ENCODE data around the gene OXSM. TPM values are rescaled to one million over a fixed set of nuclear protein-coding genes. Genes with fewer than 3 reads are reported as not detected.

The OXSM gene
- total RNA-seq, 1 experiment from 2014 or later = 11.1 TPM

- no peaks in the 10 kb centered on the region for H3K36me3 Mint-ChIP-seq (ENCODE audit: insufficient read depth, unreplicated experiment)
- no peaks in the 10 kb centered on the region for H3K9me3 ChIP-seq
- H3K4me1 ChIP-seq = no peaks in the 10 kb centered on the region
- no peak overlapping the region for H3K4me3 Mint-ChIP-seq (ENCODE audit: unreplicated experiment)
- no peaks in the 10 kb centered on the region for H3K9me3 Mint-ChIP-seq (ENCODE audit: unreplicated experiment)
- intact Hi-C loops (cut with micrococcal nuclease; ENCODE audit: unreplicated experiment) = no loop called here
- no peak for TF ChIP-seq CTCF (IDR thresholded peaks at IDR 0.05; ENCODE audit: insufficient read depth in 1 of 2, low read depth in 1 of 2, low read length in 1 of 2, severe bottlenecking in 1 of 2, unreplicated experiment in 1 of 2)
- no peak overlapping the region for H3K27ac Mint-ChIP-seq (ENCODE audit: unreplicated experiment)
- peaks cover 2% of the 10 kb centered on the region for H3K27me3 Mint-ChIP-seq (ENCODE audit: insufficient read depth, unreplicated experiment)
- no TSS peak for BruUV-seq (replicated peaks)
- no peaks in the 10 kb centered on the region; the same call in 1 of the 2 replicates for H3K27me3 ChIP-seq (replicated peaks; ENCODE audit: control insufficient read depth, insufficient read depth, low read length)
- DNase-seq = no peak
- H3K4me3 ChIP-seq (ENCODE audit: low read depth, low read length) = no peak overlapping the region
- no peaks in the 10 kb centered on the region for H3K36me3 ChIP-seq (ENCODE audit: control insufficient read depth, insufficient read depth, low read length)
- CTCF ChIA-PET = no interaction called here
- POLR2A ChIA-PET = no interaction called here
- H3K4me1 Mint-ChIP-seq (ENCODE audit: low read depth, unreplicated experiment) = no peaks in the 10 kb centered on the region
Observed at GRCh38 chr3:25826510-25826909, 36.6 kb downstream of the OXSM start.

- DNase-seq = no peak
- no peaks in the 10 kb centered on the region; the same call in 1 of the 2 replicates for H3K27me3 ChIP-seq (replicated peaks; ENCODE audit: control insufficient read depth, insufficient read depth, low read length)
- TF ChIP-seq CTCF (IDR thresholded peaks at IDR 0.05; ENCODE audit: insufficient read depth in 1 of 2, low read depth in 1 of 2, low read length in 1 of 2, severe bottlenecking in 1 of 2, unreplicated experiment in 1 of 2) = no peak
- Mint-ChIP-seq H3K36me3 (ENCODE audit: insufficient read depth, unreplicated experiment) (no peaks in the 10 kb centered on the region), H3K27ac (ENCODE audit: unreplicated experiment) (no peak overlapping the region), H3K27me3 (ENCODE audit: insufficient read depth, unreplicated experiment) (peaks cover 2% of the 10 kb centered on the region), H3K4me1 (ENCODE audit: low read depth, unreplicated experiment) (no peaks in the 10 kb centered on the region), H3K4me3 (ENCODE audit: unreplicated experiment) (no peak overlapping the region), H3K9me3 (ENCODE audit: unreplicated experiment) (no peaks in the 10 kb centered on the region)
- BruUV-seq (replicated peaks) = no TSS peak
- H3K4me1 ChIP-seq = no peaks in the 10 kb centered on the region
- no peak overlapping the region for H3K4me3 ChIP-seq (ENCODE audit: low read depth, low read length)
- H3K9me3 ChIP-seq = no peaks in the 10 kb centered on the region
- ChIA-PET CTCF (no interaction called here), POLR2A (no interaction called here)
- intact Hi-C loops (cut with micrococcal nuclease; ENCODE audit: unreplicated experiment) = loop anchor here (1.0 to 5.0 kb wide), 2 partner anchors 168 to 182 kb away; partner anchors contain the start of gene TOP2B
- no peaks in the 10 kb centered on the region for H3K36me3 ChIP-seq (ENCODE audit: control insufficient read depth, insufficient read depth, low read length)
Observed at GRCh38 chr3:25830373-25831280, 40.7 kb downstream of the OXSM start.

GRCh38 chr3:25831578-25831977 lies 41.7 kb downstream of the OXSM start:
- Mint-ChIP-seq H3K36me3 (ENCODE audit: insufficient read depth, unreplicated experiment) (no peaks in the 10 kb centered on the region), H3K4me3 (ENCODE audit: unreplicated experiment) (no peak overlapping the region), H3K27ac (ENCODE audit: unreplicated experiment) (no peak overlapping the region), H3K9me3 (ENCODE audit: unreplicated experiment) (no peaks in the 10 kb centered on the region), H3K4me1 (ENCODE audit: low read depth, unreplicated experiment) (no peaks in the 10 kb centered on the region), H3K27me3 (ENCODE audit: insufficient read depth, unreplicated experiment) (peaks cover 3% of the 10 kb centered on the region)
- H3K4me3 ChIP-seq (ENCODE audit: low read depth, low read length) = no peak overlapping the region
- intact Hi-C loops (cut with micrococcal nuclease; ENCODE audit: unreplicated experiment) = loop anchor here (1.0 to 5.0 kb wide), 2 partner anchors 169 to 183 kb away; partner anchors contain the start of gene TOP2B
- no peak for TF ChIP-seq CTCF (IDR thresholded peaks at IDR 0.05; ENCODE audit: insufficient read depth in 1 of 2, low read depth in 1 of 2, low read length in 1 of 2, severe bottlenecking in 1 of 2, unreplicated experiment in 1 of 2)
- no TSS peak for BruUV-seq (replicated peaks)
- POLR2A ChIA-PET = no interaction called here
- H3K9me3 ChIP-seq = no peaks in the 10 kb centered on the region
- CTCF ChIA-PET = no interaction called here
- no peak for DNase-seq
- no peaks in the 10 kb centered on the region for H3K4me1 ChIP-seq
- no peaks in the 10 kb centered on the region; the same call in 1 of the 2 replicates for H3K27me3 ChIP-seq (replicated peaks; ENCODE audit: control insufficient read depth, insufficient read depth, low read length)
- no peaks in the 10 kb centered on the region for H3K36me3 ChIP-seq (ENCODE audit: control insufficient read depth, insufficient read depth, low read length)
